Upper lobe of right lung (tissue), 1 donor: ENCODE results near the gene RTCA. TPM values are rescaled to one million over a fixed set of nuclear protein-coding genes. Genes with fewer than 3 reads are reported as not detected.
"Not testable (repeated sequence)": the region's sequence is repeated elsewhere in the genome, so short reads cannot be mapped to it uniquely, and the experiment has no call there.

Experiments used
- ATAC-seq: fragments of 200-7000 bp; cut with Tn5 transposase; one replicate; pipeline ENCODE4 v1.9.1; 2020; ENCODE audit warnings: mild to moderate bottlenecking, moderate library complexity
- DNase-seq: peaks from one replicate; pipeline ENCODE4 v3.0.0-alpha.2; 2020
- H3K27ac ChIP-seq: fragments of 200-600 bp; one replicate; pipeline ENCODE4 v1.8.0; 2022
- H3K27me3 ChIP-seq: fragments of 200-600 bp; one replicate; pipeline ENCODE4 v1.8.0; 2022; ENCODE audit warnings: mild to moderate bottlenecking
- H3K36me3 ChIP-seq: fragments of 200-600 bp; one replicate; pipeline ENCODE4 v1.8.0; 2022
- H3K4me1 ChIP-seq: fragments of 200-600 bp; one replicate; pipeline ENCODE4 v1.8.0; 2022
- H3K4me3 ChIP-seq: fragments of 200-600 bp; one replicate; pipeline ENCODE4 v1.8.0; 2022; ENCODE audit warnings: mild to moderate bottlenecking
- H3K9me3 ChIP-seq: fragments of 200-600 bp; one replicate; pipeline ENCODE4 v1.8.0; 2022
- CTCF ChIP-seq: fragments of 200-600 bp; IDR thresholded peaks from one replicate; pipeline ENCODE4 v1.8.0; 2022; ENCODE audit warnings: antibody characterized with exemption
- intact Hi-C: fragments of 100-400 bp; cut with DNase I; formaldehyde crosslinking; loops from one replicate; pipeline ENCODE4 v1.11.0; 2022
- total RNA-seq: library from RNA; stranded (reverse); fragmentation: NEBNext Ultra II Directional; extraction: Animal tissue kit (Norgen Biotek cat#: 25700); gene quantifications from one replicate; pipeline ENCODE4 v1.2.1, GENCODE V29; 2021
- donor health status: DM: no; HTN: yes; CAD: no; lungs with severe emphysema.

The RTCA gene
- total RNA-seq, 1 donor from 2014 or later: 27.7 TPM

DNA sequence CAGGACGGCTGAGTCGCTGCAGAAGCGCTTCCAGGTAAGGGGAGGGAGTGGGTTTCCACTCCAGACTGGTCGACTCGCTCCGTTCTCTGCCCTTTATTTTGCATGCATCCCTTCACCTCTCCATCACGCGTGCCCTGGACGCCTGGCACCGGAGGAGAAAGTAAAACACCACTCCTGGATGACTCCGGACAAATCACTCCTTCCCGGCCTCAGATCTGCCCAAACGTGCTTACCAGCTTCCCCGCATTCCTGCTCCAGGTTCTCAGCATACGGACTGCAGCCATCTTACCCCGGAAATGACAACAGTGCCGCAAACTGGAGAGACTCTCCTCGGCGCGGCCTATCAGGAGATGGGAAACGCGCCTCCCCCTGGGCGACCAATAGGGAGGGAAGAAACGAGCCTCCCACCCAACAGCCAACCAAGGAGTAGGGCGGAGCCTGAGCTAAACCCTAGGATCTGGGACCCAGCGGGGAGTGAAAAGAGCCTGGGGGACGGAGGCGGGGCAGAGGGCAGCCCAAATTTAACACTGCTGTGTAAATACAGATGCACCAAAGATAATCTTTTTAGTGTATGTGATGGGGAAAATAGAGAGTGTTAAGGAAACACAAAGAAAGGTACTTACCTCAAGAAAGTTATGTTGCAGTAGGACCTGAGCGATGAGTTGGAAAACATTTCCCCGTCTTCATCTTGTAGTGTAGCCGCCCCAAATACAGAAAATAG is 16.3 kb upstream of the RTCA start, which contains the start of gene DBT:
Gene DBT, minus strand, starts transcription at position 298 of the 721 bp plus-strand sequence. Its CDS starts 14 bp downstream, at position 284.
- Histone ChIP-seq H3K4me3 (peak within 1 kb of the TSS; percentile 95), H3K27me3 (no peaks in the 10 kb centered on the region), H3K36me3 (no peaks in the 10 kb centered on the region), H3K9me3 (no peaks in the 10 kb centered on the region), H3K4me1 (peaks cover 16% of the 10 kb centered on the region), H3K27ac (peak within 1 kb of the TSS; percentile 94)
- DNase-seq (peak; percentile 95), ATAC-seq (peak; percentile 100)
- intact Hi-C loops: no loop called here
- no peak for TF ChIP-seq CTCF

DNA sequence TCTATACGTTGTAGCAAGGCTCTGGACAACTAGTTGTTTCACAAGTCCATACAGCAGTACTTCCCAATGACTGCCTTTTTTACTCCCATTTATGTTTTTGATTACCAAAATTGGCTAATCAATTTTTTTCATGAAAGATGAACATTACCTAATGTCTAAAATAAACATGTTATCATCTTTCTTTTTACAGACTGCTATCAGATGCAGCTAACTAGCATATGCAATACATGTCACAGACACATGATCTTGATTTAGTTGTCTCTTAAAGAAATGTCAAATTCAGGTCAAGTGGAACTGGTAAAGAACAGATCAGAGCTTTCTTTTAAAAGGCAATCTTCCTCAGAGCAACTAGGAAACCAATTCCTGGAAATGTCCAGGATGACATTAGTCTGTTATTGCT is 15.8 kb upstream of the RTCA start:
- peak overlapping the region; percentile 94 for H3K27ac ChIP-seq
- no peaks in the 10 kb centered on the region for H3K9me3 ChIP-seq
- H3K4me1 ChIP-seq: peaks cover 16% of the 10 kb centered on the region
- no peaks in the 10 kb centered on the region for H3K36me3 ChIP-seq
- H3K27me3 ChIP-seq: no peaks in the 10 kb centered on the region
- intact Hi-C loops: no loop called here
- H3K4me3 ChIP-seq: peak overlapping the region; percentile 95
- DNase-seq (no peak), ATAC-seq (no peak)
- TF ChIP-seq CTCF: no peak

- ATAC-seq: no peak
- no peak for TF ChIP-seq CTCF
- Histone ChIP-seq H3K36me3 (no peaks in the 10 kb centered on the region), H3K27ac (no peak overlapping the region), H3K4me3 (no peak overlapping the region), H3K27me3 (no peaks in the 10 kb centered on the region), H3K4me1 (peaks cover 16% of the 10 kb centered on the region), H3K9me3 (no peaks in the 10 kb centered on the region)
- intact Hi-C loops: no loop called here
- no peak for DNase-seq
These were observed 15.2 kb upstream of the RTCA start for GRCh38 chr1:100250807-100251206.

DNA sequence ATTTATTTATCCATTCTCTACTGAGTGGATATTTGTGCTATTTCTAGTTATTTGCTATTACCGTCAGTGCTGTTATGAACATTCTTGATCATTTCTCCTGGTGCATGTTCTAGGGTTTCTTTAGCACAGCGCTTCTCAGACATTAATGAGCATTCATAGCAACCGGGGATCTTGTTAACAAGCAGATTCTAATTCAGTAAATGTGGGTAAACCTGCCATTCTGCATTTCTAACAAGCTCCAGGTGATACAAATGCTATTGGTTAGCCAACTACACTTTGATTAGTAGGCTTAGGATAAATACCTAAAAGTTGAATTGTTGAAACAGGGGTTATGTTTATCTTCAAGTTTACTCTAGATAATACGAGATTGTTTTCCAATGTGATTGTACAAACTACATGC is 13.1 kb upstream of the RTCA start:
- Histone ChIP-seq H3K4me1 (peaks cover 16% of the 10 kb centered on the region), H3K27ac (no peak overlapping the region), H3K27me3 (no peaks in the 10 kb centered on the region), H3K9me3 (no peaks in the 10 kb centered on the region), H3K4me3 (no peak overlapping the region), H3K36me3 (no peaks in the 10 kb centered on the region)
- no peak for DNase-seq
- intact Hi-C loops: no loop called here
- no peak for TF ChIP-seq CTCF
- no peak for ATAC-seq

GRCh38 chr1:100253552-100253951 is 12.5 kb upstream of the RTCA start:
- no peak for DNase-seq
- no peak overlapping the region for H3K27ac ChIP-seq
- ATAC-seq: peak; percentile 50
- no peaks in the 10 kb centered on the region for H3K36me3 ChIP-seq
- no peak overlapping the region for H3K4me3 ChIP-seq
- no peaks in the 10 kb centered on the region for H3K9me3 ChIP-seq
- peaks cover 11% of the 10 kb centered on the region for H3K4me1 ChIP-seq
- no peak for TF ChIP-seq CTCF
- intact Hi-C loops: no loop called here
- H3K27me3 ChIP-seq: no peaks in the 10 kb centered on the region

- DNase-seq, ATAC-seq, H3K27me3 ChIP-seq, H3K9me3 ChIP-seq, H3K4me1 ChIP-seq, H3K4me3 ChIP-seq, intact Hi-C loops, H3K27ac ChIP-seq, H3K36me3 ChIP-seq: not testable (repeated sequence)
These were observed 9.7 kb upstream of the RTCA start for GRCh38 chr1:100256273-100256672.

- H3K4me1 ChIP-seq, intact Hi-C loops, H3K36me3 ChIP-seq, H3K27me3 ChIP-seq, H3K27ac ChIP-seq, ATAC-seq, H3K9me3 ChIP-seq, DNase-seq, H3K4me3 ChIP-seq: not testable (repeated sequence)
These were observed 7.6 kb upstream of the RTCA start for GRCh38 chr1:100258427-100258826.
